HL-60/S4 treated with phorbol 12-myristate 13-acetate at 8.2 ng/mL for 4 days and 3 days (cell line): ENCODE data around the gene NCSTN.

Experiments used
- in situ Hi-C: fragments of 300-500 bp; cut with MboI; formaldehyde crosslinking; loops from 2 replicates; pipeline ENCODE4 v1.15.0; 2022; ENCODE audit warnings: low sequenced_read_pairs

Gene NCSTN

GRCh38 chr1:160342953-160343869 lies at the start of gene NCSTN, which contains the start of gene COPA:
Gene NCSTN, plus strand, starts transcription at chr1:160343383. Its CDS starts 14 bp downstream, at chr1:160343397.
Gene COPA, minus strand, starts transcription at chr1:160343250. Its CDS starts 80 bp downstream, at chr1:160343170.
- in situ Hi-C loops = no loop called here

- in situ Hi-C loops = no loop called here
These were observed 47.1 kb upstream of the NCSTN start for GRCh38 chr1:160296036-160296435.

GRCh38 chr1:160300173-160300572 lies 43.0 kb upstream of the NCSTN start:
- in situ Hi-C loops = no loop called here

GRCh38 chr1:160307118-160307791 lies 35.9 kb upstream of the NCSTN start:
- in situ Hi-C loops = no loop called here

GRCh38 chr1:160308451-160309184 lies 34.6 kb upstream of the NCSTN start:
- in situ Hi-C loops = no loop called here

- in situ Hi-C loops = no loop called here
These were observed 34.0 kb upstream of the NCSTN start for GRCh38 chr1:160309185-160309557.

GRCh38 chr1:160309571-160309970 lies 33.6 kb upstream of the NCSTN start:
- in situ Hi-C loops = no loop called here

GRCh38 chr1:160315359-160315758 lies 27.8 kb upstream of the NCSTN start:
- in situ Hi-C loops = no loop called here

GRCh38 chr1:160322831-160323230 lies 20.4 kb upstream of the NCSTN start:
- in situ Hi-C loops = no loop called here

- in situ Hi-C loops = no loop called here
These were observed 17.9 kb upstream of the NCSTN start for GRCh38 chr1:160325252-160325651.

GRCh38 chr1:160326418-160326817 lies 16.8 kb upstream of the NCSTN start:
- in situ Hi-C loops = no loop called here

GRCh38 chr1:160328184-160328583 lies 15.0 kb upstream of the NCSTN start:
- in situ Hi-C loops = no loop called here

- in situ Hi-C loops = no loop called here
These were observed 13.1 kb upstream of the NCSTN start for GRCh38 chr1:160330119-160330518.

GRCh38 chr1:160332516-160332915 lies 10.7 kb upstream of the NCSTN start:
- in situ Hi-C loops = no loop called here

- in situ Hi-C loops = no loop called here
These were observed 4.6 kb upstream of the NCSTN start for GRCh38 chr1:160338580-160338979.

- in situ Hi-C loops = no loop called here
These were observed 3.0 kb upstream of the NCSTN start for GRCh38 chr1:160340146-160340545.

GRCh38 chr1:160340866-160341265 lies 2.3 kb upstream of the NCSTN start:
- in situ Hi-C loops = no loop called here

GRCh38 chr1:160342526-160342925 lies 657 bp upstream of the NCSTN start:
- in situ Hi-C loops = no loop called here

GRCh38 chr1:160344241-160344640 lies 1.1 kb downstream of the NCSTN start:
- in situ Hi-C loops = no loop called here

- in situ Hi-C loops = no loop called here
These were observed 1.8 kb downstream of the NCSTN start for GRCh38 chr1:160344936-160345335.

GRCh38 chr1:160346463-160346862 lies 3.3 kb downstream of the NCSTN start:
- in situ Hi-C loops = no loop called here
